Activated CD8-positive, alpha-beta memory T cell treated with anti-CD3 and anti-CD28 coated beads, Interleukin-2, amount 50 U/mL, for 24 hours (primary cell): ENCODE data around the gene C6orf132.
"Not testable (repeated sequence)": the region's sequence is repeated elsewhere in the genome, so short reads cannot be mapped to it uniquely, and the experiment has no call there.

Experiments used
- DNase-seq: peaks from one replicate; pipeline ENCODE4 v3.0.0-alpha.2; 2020; ENCODE audit errors: extremely low read depth

C6orf132 gene, protein sequence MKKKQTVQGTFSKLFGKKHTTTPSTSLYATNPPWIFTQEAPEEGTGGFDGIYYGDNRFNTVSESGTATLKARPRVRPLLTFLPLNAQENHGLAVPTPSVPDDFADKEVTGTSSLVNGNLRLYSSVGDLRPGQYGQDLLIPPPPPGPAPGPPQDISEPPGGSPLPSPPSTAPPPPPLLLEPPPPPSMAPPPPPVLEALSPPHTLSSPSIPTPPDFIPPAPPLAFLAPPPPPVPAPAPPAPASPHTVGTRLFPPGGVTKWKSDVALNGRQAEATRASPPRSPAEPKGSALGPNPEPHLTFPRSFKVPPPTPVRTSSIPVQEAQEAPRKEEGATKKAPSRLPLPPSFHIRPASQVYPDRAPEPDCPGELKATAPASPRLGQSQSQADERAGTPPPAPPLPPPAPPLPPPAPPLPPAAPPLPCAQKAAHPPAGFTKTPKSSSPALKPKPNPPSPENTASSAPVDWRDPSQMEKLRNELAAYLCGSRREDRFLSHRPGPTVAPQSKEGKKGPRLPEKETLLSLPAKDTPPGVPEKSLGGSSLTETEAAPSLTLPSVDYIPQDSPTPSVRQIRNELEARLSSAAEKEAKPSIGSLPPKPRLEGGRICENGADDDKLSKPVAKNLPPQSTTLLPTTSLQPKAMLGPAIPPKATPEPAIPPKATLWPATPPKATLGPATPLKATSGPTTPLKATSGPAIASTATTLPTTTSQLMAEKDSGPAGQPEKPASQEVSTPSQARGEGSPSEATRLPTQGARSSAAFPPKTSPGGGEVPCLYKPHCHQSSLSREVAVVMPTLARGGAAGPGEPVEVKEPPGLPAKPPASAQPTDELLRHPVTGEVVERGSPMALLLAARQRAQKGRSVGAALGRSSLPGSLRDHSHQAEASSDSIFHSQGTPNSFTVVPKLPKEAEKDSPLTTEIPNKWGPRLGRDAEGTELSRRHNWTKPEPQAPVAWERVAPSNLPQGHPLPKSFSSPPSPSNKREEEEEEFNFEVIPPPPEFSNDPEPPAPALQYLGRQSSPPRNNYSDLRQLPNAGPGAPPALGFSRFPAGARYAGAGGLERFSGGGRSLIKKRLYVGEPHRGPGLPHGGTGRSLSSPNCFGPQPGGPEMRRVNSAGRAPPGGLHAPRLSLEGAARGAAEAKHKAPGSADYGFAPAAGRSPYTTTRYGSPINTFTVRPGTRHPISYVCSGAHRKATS

DNA sequence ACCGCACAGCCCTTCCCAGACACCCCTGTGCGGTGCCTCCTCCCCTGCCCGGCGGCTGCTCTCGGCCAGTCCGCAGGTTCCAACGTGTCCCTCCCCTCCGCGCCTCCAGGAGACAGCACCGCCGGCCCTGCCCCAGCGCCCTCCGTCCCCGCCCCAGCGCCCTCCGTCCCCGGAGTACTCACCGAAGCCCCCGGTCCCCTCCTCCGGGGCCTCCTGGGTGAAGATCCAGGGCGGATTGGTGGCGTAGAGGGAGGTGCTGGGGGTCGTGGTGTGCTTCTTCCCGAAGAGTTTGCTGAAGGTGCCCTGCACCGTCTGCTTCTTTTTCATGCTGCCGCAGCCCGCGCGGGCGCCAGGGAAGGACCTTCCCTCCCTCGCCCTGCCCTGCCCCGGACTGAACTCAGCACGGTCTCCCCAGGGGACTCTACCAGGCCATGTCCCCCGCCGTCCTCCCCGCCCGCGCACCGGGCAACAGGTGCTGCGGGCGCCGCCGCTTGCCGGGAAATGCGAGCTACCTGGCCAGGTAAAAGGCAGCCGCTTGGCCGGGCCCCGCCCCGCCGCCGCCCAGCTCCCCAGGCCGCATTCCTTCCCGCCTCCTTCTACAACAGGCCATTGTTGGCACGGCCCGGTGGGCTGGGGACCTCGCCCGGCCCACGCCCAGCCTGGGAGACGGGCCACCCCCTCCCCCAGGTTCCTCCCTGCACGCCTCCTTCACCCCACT is at the start of gene C6orf132:
Gene C6orf132 (minus strand): TSS at position 503 of the 718 bp plus-strand sequence. CDS start 176 bp downstream, at position 327.
- DNase-seq = no peak

DNA sequence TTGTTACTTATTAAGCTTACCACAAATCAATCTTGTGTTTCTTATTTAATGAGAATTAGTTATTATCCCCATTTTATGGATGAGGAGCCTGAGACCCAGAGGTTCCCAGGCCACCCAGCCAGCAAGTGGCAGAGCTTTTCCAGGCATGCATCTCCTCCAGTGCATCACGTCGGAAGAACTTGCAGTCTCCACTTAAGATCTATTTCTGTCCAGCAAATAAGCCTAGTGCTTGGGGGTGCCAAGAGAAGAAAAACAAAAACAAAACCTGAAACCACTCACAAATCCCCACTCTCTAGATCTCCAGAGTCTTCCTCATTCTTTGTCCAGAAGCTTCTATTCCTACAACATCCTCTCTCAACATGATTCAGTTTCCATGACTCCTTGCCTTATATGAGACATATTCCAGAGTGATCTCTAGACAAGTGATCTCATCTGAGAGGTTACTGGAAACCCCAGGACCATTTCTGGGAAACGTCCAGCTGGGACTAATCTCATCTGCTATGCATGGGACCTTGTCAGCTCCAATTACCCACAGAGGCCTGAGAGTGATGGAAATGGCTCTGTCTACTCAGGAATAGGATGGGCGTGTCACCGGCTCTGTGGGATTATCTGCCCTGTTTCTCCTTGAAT is 48.2 kb upstream of the C6orf132 start:
- no peak for DNase-seq

DNA sequence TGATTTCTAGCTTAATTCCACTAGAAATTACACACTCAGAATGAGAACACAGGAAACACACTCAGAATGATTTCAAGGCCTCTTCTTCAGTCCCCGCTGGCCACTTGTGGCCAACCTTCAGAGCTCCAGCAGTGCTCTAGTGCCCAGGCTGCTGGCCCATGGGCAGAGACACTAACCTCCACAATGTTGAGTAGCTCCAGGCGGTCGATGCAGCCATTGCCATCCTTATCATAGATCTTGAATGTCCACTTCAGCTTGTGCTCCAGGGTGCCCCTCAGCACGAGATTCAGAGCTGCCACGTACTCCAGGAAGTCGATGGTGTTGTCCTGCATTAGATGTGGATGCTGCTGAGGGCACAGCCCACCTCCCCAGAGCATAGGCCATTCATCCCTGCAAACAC is 46.0 kb upstream of the C6orf132 start:
- DNase-seq = no peak

DNA sequence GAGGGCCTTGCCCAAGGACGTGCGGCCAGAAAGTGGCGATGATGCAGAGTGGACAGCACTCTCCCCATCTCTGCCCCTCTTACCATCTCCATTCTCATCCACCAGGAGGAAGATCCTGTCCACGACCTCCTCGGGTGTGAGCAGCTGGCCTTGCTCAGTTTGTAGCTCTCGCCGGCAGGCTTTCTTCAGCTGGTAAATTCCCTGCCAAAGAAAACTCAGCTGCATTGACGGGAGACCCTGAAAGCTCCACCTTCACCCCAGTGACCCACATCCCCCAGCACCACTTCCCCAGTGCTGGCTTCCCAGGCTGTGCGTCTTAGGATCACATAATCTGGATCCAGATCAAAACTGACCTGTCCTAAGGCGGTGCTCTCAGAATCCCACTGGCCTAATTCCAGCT is 43.2 kb upstream of the C6orf132 start:
- DNase-seq = no peak

DNA sequence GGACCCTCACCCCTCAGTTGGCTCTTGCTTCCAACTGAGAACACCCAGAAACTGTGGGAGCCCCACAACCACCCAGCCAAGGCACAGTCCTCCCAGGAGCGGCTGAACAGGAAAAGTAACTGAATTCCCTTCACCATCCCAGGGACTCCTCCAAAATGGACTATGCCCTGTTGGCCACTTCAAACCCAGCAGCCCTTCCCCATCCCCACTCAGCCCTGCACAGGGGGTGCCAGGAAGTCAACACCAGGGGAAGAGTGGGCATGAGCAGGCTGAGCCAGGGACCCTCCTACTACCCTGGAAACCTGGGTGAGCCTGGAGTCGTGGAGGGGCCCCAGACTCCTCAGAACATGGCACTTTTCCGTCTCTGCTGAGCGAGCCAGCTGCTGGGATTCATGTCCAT is 42.1 kb upstream of the C6orf132 start:
- DNase-seq = no peak

DNA sequence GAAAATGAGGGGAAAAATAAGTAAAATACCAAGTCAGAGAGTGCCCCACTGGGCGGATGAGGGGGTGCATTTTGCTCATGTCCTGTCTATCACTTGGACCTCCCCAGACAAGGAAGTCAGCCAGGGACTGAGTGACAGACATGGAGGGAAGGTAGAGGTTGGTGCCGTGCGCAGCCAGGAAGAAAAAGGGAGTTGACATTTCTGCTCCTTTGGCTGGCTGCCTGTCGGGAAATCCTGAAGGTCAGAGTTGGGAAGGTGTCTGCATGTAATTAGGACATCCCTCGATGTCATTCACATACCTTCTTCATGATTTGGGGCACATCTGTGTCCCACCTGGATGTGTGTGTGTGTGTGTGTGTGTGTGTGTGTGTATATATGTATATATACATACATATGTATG is 39.7 kb upstream of the C6orf132 start:
- no peak for DNase-seq

DNA sequence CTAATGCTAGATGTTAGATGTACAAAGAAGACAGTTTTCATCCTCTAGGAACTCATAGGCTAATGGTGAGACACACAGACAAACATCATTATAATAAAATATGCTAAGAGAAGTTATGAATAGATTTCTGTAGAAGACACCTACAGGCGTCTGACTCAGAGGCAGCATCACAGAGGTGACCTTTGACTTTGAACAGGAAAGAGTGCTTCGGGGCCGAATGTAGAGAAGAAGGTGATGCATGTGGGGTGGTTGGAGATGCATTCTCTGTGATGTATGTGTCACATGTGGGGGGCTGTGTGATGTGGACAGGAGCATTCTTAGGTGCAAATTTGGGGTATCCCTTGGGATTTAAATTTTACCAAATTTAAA is 37.5 kb upstream of the C6orf132 start:
- no peak for DNase-seq

DNA sequence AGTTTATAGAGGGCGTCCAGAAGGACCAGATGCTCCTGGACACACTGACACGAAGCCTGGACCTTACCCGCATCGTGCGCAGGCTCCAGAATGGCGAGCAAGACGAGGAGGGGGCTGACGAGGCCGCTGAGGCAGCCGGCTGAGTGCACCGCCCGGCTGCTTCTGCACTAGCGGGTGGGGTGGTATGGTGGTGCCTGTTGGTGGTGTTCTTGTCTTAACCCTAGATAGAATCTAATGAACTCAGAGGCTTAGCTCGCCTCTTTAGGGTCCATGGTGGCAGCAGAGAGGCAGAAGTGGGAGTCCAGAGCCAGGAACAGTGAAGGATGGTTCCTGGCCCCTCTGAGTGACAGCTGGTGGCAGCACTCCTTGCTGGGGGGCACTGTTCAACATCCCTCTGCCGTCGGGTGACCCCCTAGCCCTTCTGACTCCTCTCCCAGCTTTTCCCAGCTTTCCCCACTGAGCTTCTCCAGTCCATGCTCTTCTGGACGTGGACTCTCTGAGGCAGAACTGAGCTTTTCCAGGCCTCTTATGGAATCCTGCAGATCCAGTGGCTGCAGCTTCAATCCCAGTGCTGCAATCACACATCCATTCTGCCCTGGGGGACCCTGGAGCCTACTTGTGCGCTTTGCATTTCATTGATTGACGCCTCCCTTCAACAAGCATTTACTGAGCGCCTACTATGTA is 37.0 kb upstream of the C6orf132 start:
- no peak for DNase-seq

DNA sequence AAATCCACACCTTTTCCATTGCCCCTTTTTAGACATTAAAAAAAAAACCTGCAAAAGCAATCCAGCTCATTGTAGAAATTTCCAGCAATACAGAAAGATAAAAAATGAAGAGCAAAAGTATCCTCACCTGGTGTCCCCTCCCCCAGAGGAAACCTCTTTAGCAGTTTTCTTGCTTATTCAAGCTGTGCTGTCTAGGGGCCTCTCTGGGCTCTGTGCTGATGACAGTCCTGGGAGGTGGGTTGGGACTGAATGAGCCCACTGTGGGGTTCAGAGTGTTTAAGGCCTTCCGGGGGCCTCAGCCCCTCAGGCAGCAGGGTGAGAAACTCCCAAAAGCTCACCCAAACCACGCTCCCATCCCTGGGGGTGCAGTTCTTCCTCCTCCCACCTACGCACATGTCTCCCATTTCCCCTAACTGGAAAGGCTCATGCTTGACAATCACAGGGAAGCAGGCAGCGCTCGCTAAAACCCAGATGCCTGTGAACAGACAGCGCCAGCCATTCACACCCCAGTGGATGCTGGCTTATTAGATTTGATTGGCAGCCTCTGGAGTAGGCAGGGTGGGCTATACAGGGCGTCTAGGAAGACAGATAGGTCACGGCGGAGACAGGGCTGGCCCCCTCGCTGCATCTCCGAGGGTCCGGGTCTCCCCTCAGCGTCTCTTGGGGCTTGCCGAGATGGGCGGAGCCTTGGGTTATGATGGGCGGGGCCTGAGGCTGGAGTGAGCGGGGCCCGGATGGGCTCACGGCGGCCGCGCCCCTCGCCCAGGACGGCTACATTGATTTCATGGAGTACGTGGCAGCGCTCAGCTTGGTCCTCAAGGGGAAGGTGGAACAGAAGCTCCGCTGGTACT is 35.3 kb upstream of the C6orf132 start:
- DNase-seq = no peak

DNA sequence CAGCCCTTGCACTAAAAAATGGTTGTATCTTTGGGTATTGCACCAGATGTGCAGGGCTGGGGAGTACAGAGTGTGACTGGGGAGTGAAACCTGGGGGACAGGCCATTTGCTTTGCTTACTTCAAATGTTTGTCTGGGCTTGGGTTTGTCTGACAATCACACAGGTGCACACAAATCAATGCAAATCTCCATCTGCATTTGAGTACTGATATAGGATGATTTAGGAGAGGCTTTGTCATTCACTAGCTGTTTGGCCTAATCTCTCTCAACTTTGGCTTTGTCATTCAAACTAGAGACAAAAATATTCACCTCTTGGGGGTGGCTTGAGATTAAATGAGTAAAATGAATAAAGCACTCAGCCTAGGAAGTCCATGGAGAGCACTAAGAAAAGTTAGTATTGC is 34.6 kb upstream of the C6orf132 start:
- DNase-seq = no peak

DNA sequence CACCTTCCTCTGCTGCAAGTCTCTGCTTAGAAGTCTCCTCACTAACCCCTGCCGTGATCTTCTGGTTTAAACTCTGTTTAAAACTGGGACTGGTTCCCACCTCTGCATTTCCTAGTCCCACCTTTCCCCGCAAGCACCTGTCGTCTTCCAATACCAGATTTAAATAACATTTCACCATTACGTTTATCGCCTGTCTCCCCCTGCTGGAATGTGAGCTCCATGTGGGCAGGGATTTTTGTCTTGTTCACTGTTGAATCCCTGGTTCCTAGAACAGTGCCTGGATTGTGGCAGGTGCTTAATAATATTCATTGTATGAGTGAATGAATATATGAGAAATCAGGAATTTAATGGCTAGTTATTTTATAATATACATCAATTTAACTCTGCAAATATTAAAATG is 33.4 kb upstream of the C6orf132 start:
- DNase-seq = no peak

DNA sequence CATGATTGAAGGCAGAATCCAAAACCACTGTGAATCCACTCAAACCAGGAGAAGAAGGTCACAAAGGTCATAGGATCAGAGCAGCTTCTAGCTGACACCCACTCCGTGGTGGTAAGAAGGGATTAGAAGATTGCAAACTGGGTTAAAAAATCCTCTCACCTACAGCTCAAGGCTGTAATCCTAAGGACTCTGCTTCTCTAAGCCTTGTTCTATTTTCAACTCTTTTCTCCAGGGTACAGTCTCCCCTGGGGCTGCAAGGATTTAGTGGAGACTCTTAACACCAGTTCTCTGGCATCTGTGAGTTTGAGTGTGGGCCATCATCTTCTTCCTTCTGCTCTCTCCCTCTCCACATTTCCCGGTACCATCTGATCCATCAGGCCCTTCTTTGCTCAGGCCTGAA is 30.7 kb upstream of the C6orf132 start, which contains the start of gene GUCA1A:
Gene GUCA1A (plus strand): TSS at position 264 of the 400 bp plus-strand sequence. CDS start 250 bp downstream, outside the sequence.
- DNase-seq = no peak

DNA sequence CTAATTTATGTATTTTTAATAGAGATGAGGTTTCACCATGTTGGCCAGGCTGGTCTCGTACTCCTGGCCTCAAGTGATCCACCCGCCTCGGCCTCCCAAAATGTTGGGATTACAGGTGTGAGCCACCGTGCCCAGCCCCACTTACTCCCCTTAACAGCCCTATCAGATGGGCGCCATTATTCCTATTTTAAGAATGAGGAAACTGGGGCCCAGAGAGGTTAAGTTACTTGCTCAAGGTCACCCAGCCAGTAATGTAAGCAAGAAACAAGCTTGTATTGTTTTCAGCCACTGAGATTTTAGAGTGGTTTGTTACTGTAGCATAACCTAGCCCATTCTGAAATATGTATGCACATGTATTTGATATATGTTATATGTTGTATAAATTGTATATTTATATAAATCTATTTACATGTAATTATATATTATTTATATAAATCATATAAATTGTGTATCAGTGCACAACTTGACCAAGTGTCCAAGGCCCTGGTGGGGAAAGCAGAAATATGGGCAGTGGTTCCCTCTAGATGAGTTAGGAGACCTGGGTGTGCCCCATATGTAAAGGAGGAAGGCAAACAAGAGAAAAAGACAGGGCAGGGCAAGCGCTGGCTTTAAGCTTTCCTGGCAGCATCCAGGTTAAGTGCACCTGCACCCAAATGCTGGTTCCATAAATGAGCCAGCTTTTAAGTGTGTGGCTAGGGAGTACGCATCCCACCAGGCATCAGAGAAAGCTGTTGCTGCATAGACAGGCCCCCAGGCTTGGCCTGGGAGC is 29.6 kb upstream of the C6orf132 start:
- no peak for DNase-seq

DNA sequence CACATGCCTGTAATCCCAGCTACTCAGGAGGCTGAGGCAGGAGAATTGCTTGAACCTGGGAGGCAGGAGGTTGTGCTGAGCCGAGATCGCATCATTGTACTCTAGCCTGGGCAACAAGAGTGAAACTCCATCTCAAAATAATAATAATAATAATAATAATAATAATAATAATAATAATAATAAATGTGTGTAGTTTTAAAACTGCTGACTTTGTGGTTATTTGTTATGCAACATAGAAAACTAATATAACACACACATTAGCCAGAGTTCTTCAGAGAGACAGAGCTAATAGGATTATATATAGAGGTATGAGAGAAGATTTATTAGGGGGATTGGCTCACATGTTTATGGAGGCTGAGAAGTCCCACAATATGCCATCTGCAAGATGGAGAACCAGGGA is 27.4 kb upstream of the C6orf132 start:
- DNase-seq = not testable (repeated sequence)

DNA sequence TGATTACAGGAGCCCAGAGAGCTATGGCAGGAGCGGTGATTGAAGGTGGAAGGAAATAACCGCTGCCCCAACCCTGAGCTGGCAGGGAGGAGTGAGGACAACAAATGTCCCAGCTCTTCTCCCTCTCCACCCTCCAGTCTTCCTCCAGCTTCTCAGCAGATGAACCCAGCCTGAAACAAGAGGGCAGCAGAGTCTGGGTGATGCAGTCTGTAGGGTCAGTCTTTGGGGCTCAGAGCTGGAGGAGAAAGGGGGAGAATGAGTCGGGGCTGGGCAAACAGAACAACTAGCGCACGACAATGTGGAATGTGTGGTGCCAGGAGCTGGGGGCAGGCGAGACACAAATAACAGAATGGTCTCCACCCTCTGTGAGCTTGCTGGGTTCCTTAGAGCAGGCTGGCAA is 26.2 kb upstream of the C6orf132 start:
- DNase-seq = no peak

DNA sequence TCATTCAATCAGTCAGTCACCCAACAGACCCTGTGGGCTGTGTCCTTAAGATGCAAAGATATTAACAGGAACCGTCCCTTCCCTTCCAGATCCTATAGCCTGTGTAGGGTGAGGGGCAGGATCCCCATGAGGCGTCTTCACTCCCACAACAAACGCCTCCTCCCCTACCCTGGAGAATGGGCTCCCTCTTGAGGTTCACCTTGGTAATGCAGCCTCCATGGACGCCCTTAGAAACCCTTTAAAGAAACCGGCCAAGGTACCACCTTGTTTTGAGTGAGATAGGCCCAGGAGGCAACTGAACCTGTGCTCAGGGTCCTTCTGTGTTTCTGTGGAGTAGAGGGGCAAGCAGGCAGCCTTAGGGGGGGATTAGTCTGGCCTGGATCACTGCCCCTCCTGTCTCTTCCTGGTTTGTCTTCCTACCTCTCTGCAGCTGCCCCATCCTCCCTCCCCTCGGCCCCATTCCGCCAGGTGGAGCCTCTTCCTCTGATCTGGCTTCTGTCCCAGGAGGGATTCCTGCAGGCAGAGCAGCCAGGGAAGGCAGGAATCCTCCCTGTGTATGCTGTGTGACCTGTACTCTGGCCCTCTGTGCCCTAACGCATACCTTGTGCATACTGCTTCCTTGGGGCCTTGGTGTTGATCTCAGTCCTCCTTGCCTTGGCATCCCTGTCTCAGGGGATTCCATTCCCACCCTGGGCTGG is 24.2 kb upstream of the C6orf132 start:
- peak; percentile 63 for DNase-seq

DNA sequence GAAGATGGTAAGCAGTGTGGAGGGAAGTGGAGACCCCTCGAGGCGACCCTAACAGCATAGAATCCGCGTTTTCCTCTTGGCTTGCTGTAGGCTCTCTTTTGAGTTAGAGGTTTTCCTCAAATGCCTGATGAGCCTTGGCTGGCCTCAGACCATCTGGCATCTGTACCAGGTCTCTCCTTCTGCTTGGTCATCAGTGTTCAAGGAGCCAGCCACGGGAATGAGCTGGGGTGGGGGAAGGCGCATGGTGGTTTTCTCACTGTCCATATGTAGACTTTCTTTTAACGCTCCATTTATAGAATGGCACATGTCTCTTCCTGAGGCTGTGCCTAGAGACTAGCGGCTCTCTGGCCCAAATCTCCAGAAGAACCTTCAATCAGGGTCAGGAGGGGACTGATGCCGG is 22.6 kb upstream of the C6orf132 start:
- DNase-seq = no peak

DNA sequence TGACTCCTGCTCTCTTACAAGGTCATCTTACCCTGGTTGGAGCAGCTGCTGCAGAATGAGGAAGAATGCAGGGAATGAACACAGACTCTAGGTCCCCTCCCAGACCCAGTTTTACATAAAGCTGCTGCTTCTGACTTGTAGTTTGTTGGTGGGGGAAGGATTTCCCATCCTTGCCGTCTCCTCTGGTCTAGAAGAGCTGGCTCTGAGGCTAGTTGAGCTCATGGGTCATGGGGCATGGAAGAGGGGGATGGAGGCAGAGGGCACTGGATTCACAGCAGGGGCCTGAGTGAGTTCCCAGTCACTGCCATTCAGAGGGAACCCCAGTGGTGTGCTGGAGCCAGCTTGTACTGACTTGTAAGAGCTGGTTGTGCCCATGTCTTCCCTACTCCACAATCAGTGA is 21.6 kb upstream of the C6orf132 start:
- no peak for DNase-seq
